IPS-NIHi11 (cell line): Measurements from ENCODE around the gene ARSI.

Experiments
- DNase-seq: peaks from one replicate; pipeline ENCODE4 v3.0.0; 2012; ENCODE audit warnings: mixed read lengths, low spot score

ARSI gene

DNA sequence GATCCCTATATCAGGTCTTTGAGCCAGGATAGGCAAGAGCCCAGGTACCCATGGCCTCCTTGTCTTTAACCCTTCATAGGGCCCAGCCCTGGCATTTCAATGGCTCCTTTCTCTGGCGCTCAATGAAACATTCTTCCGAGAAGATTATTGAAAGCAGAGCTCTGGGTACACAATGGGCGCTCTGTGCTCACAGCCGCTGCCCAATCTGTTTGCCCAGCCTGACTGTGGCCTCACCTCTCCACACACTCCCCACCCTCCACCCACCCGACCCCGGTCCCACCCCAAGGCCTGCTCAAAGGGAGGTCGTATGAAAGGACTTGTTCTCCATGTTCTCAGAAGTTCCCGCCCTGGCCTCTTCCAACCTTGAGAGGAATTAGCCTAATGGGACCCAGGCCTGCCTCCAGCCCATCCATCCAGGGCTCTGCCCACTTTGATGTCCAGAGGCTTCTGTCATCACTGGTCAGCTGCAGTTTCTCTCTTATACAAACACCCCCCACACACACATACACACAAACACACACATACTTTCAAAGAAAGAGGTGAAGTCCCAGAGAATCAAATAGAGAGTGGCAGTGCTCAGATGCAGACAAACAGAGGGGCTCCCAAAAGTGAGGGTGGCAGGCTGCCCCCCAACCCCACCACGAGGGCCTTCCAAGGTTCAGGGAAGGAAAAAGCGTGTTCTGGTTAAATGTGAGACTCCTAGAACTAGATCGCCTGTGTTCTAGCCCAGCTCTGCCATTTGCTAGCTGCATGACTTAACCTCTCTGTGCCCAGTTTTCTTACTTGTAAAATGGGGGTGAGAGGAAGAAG, 5.1 kb upstream of the ARSI start:
- DNase-seq: no peak

DNA sequence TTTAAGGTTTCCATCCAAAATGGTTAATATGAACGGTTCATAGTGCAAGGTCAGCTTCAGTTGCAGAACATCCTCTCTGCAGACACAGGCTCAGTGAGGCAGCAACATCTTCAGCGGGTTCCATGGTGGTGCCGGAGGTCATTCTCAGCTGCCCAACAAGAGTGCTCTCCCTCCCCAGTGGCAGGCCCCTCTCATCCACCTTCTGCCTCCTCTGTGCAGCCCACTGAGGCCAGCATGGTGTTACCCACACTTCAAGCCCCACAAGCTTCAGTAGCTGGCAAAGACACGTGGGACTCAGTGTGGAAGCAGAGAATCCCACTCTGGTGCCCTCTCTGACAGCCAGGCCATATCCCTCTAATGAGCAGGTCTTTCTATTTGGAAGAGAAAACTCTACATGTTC, 4.1 kb upstream of the ARSI start:
- no peak for DNase-seq

DNA sequence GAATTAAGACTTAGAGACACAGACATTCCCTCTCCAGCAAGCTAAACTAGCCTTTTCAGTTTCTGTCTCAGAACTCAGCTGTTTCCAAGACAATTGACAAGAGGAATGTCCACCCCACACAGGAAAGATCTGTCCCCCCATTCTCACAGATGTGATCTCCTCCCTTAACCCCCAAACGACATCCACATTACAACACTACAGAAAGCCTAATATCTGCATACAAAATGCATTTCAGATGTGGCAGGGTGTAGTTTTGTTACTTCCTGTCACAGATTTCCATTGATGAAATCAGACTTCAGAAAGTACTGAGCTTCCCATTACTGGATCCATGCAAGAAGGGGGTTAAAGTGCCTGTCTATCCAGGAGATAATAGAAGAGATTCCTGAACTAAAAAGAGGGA, 2.9 kb upstream of the ARSI start:
- DNase-seq: no peak

DNA sequence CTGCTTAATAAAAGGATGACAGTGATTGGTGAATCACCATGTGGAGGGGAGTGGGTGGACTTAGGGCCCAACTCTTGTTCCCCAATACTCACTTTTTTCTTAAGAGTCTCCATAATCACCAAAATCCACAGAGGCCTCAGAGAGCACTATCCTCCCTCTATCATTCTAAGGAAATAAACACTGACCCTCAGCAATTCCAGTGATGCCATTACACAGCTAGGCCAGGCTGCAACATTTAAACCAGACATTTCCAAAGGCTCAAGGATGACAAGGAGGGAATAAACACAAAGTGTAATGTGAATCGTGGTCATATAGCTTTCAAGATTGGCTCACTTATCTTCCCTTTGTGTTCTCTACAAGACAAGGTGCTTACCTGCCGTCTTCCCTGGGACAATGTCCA, 2.4 kb upstream of the ARSI start:
- no peak for DNase-seq

DNA sequence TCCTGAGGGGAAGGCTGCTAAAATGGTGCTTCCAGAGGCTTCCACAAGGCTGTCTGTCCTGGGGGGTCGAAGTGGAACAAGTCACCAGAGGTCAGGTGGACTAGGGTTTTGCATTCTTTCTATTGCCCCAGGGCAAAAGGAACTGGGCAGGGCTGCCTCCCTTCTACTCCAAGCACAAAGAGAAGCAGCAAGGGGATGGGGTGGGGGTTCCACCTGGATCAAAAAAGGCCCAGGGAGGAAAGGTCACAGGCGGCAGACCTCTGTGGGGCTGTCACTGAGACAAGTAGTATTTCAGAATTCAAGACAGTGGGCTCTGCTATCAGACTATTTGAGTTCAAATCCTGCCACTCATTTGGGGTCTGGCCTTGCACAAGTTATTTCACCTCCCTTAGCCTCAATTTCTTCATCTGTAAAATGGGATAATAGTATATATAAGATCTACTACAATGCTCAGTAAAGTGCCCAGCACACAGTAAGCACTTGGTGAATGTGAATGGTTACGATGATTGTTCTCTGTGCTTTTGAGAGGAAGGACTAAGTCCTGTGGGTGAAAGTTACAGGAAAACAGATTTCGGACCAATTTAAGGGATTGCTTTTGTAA, 1.9 kb upstream of the ARSI start:
- DNase-seq: no peak

DNA sequence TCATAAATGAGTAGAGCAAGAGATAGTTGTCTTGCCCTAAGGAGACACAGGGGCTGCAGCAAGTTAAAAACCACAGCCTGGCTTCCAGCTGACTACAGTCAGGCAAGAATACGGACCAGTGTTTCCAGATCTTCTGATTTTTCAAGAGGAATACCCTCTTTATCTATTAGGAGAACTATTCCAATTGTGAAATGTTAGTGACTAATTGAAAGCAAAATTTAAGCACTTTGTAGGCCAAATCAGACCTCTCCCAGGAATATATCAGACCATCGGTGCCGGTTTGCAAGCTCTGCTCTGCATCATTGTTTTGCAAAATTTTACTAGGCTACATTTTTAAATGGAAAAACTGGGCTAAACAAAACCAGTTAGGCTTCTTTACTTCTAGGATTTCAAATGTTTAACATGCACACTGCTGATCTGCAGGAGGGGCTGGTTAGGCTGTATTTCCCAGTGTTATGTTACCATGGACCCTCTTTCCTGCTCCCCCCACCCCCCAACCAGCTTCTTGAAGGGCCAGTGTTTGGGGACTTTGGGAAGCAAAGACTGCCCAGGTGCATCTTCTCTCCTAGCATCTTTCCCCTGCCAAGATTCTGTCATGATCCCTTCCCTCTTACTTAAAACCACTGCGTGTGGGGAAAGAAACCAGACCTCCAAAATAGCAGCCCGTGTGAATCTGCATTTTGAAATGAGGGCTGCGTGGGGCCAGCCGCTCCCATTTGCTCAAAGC, 1.1 kb upstream of the ARSI start:
- no peak for DNase-seq

DNA sequence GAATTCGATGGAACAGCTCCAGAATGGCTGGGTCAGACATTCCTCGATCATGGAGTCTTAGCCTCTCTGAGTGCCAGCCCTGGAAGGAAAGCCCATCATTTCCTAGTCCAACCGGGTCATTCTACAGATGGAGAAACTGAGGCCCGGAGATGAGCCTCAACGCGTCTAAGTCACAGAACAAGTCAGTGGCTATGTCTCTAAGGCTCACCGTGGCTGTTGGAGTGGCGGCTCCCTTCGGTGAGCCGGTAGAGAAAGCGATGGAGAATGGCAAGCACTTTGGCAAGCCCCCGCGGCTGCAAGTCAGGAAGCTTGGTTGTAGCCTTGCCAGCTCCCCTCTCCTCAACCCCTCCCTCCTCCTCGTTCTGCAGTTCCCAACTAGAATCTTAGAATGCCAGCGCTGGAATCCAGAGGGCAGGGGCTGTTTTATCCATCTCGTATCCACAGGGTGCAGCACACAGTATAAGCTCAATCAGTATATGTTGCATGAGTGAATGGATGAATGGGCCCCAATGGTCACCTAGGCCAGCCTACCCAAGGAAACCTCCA, 438 bp upstream of the ARSI start:
- DNase-seq: no peak

DNA sequence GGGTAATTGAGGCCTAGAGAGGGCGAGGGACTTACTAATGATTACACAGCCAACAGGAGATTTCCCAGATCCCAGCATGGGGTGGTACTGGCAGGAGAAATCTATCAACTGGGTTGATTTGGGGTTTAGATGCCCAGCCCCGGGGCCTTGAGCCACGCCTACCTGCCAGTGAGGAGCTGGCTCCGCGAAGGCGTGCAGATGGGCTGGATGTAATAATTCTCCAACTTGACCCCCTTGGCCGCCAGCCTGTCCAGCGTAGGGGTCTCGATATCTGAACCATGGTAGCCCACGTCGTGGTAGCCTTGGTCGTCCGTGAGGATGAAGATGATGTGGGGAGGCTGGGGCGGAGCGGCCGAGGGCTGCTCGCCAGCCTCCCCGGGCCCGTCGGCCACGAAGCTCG, 804 bp downstream of the ARSI start:
- no peak for DNase-seq

DNA sequence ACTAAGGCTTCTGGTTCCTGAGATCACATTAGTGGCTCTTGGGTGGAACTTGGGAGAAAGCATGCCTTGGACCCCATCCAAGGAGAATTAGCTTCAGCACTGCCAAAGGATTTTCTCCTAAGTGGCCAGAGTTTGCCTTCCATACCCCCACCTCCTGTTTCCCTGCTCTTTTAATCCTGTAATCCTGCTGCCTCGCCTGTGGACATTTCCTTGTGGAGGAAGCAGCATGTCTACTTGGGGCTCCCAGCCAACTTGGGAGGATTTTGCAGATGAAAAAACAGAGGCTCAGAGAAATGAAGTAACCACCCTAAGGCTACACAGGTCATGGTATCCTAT, 1.6 kb downstream of the ARSI start:
- no peak for DNase-seq

DNA sequence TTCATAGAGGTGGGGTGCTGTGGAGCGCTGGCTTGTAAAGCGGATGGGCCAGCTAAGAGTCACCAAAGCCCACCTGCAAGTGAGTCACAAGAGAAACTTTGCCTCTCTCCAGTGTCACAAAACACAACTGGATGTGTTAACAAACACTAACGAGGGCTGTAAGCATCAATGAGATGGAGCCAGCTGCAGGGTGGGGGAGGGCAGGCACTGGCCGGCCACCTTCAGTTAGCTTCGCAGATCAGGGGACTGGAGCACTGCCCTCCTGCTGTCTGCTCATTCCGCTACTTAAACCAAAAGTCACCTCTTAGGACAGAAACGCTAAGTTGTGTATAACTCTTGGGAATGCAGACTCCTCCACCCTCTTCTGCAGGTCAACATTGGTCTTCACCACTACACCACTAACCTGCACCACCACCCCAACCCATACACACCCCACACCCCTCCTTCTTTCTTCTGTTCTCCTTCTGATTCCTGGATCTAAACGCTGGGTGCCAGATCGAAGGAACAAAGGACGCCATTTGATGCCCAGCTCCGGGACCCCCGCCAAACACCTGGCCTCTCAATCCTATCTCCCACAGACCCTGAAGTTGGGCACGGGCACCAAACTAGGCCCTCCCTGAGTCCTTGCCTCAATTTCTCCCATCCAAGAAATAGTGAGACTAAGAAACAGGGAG, 2.1 kb downstream of the ARSI start:
- no peak for DNase-seq

DNA sequence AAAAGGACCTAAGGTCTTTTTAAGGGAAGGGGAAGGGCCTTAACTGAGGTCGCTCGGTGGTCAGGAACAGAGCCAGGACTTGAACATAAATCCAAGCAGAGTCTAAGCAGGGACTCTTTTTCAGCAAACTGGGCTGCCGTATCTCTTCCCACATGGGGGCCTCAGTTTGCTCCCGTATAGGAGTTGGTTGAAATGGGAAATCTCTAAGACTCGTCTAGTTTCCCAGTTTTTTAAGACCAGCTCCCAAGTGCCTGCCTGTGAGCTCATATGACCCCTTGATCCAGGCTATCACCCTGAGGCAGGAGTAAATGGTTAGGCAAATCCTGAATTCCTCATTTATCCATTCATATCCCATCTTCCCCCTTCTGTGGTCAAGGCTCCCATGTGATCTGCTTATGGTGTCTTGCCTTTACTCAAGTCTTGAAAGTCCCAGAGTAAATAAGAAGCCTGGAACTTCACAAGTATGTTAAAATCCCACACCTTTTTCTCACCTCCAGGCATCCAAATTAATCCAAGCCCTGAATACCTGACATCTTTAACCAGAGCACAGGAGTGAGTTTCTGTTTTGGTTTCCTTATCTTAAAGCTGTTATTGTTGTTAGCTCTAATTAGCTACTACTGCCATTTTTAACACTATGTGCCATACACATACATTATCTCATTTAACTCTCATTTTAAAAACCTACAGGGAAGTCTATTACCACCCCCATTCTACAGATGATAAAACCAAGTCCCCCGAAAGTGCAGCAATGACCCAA, 3.0 kb downstream of the ARSI start:
- DNase-seq: no peak

DNA sequence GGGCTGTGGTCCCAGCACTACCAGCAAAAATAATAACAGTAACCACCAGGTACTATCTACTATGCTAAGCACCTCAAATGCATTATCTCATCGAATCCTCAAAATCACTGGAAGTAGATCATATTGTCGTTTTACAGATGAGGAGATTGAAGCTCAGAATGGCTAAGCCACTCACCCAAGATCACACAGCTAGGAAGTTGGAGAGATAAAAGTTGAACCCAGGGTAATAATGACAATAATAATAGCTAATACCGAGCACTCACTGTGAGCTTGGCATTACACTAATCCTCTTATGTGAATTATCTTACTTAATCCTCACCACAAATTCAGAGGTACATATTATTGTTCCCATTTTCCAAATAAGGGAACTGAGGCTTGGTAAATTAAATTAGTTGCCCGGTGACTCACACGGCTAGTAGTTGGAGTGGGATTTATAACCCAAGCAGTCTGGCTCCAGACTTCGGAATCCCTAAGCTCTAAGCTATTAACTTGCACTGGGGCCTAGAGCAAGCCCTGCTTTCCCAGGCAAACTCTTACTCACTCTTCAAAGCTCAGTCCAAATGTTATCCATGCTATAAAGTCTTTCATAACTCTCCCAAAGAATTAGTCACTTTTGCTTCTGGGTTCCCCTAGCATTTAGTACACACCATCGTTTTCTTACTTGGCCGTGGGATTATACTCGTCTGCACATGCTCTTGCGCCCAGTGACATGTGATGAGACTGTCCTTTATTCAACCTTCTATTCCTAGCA, 3.8 kb downstream of the ARSI start:
- no peak for DNase-seq

DNA sequence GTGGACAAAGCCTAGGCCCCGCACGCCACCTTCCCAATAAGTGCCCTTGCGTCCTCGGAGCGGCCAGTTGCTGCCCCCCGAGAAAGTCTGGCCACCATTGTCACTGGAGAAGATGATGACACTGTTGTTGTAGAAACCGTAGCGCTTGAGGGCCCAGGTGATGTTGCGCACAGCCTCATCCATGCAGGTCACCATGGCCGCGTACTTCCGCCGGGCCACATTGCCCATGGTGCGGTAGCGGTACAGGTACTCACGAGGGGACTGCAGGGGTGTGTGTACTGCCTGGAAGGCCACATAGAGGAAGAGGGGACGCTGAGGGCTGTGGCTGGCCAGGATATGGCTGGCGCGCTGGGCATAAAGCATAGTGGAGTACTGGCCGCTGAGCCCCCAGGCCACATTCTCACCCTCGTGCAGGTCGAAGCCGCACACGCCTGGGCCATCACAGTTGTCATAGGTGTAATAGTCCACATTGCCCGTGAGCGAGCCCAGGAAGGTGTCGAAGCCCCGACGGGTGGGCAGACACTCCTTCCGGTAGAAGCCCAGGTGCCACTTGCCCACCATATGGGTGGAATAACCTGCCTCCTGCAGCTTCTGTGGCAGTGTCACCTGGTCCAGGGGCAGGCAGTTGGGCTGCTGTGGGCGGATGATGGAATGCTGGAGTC, 4.6 kb downstream of the ARSI start:
- DNase-seq: no peak

DNA sequence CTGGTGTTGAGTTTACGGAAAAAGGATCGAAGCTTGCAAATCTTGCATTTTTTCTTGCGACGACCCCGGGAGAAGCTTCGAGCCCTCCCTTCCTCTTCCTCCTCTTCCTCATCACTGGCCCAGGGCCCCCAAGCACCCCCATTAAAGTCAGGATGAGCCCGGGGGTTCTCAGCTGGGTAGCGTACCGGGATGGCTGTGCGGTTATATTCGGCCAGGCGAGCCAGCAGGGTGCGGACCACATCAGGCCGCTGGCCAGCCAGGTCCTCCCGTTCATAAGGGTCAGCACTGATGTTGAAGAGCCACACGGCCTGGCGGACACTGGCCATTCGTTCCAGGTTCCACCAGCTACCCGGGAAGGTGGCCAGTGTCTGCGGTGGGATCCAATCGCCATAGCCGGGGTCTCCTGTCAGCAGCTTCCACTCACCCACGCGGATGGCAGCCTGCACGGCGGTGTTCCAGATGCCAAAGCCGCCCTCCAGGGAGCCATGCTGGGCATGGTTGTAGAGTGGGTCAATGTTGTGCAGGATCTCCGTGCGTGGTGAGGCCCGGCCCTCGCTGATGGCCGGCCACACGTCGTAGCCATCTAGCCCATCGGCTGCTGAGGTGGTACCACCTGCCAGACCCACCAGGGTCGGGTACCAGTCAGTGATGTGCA, 5.3 kb downstream of the ARSI start:
- no peak for DNase-seq

DNA sequence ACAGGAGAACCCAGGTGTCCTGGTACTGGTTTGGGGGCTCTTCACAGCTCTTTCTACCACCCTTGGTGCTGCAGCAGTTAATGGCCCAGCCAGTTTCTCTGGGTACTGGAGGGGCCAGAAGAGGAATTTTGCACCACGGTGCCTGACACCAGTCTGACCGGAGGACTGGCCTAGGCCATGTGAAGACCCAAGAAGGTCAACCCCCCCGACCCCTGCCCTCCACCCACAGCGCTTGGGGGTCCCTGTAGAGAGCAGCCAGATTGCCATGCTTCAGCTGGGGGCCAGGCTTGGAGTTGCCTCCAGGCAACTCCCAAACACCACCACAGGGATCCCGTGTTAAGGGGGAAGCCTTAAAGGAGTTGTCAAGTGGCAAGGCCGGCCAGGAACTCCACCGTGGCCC, 6.2 kb downstream of the ARSI start:
- DNase-seq: no peak

DNA sequence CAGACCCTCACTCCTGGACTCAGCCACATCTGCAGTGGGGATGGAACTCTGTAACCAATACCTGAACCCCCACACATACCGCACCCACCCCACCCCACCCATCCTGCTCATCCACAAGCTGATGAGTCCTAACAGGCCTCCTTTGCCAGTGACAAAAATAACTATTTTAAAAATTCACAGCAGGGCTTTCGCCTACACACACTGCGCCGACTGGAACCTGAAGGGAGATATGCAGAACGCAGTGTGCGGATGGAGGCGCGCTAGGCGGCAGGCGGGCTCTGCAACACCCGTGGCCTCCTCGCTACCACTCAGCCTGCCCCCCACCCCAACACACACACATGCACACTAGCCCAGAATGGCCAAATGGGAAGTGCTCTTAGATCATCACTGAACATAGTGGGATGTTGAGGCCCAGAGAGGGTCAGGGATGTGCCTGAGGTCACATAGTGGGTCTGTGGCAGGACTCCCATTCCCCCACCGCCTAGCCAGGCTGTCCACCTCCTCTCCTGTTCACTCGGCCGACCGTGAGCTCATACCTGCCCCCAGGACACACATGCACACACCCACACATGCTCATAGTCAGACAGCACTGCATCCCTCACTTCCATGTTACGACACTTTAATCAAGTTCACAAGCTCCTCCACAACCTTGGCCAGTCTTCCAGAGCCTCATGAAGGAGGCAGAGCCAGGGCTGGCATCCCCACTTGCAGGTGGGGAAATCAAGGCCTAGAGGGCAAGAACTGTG, 6.8 kb downstream of the ARSI start:
- DNase-seq: no peak

DNA sequence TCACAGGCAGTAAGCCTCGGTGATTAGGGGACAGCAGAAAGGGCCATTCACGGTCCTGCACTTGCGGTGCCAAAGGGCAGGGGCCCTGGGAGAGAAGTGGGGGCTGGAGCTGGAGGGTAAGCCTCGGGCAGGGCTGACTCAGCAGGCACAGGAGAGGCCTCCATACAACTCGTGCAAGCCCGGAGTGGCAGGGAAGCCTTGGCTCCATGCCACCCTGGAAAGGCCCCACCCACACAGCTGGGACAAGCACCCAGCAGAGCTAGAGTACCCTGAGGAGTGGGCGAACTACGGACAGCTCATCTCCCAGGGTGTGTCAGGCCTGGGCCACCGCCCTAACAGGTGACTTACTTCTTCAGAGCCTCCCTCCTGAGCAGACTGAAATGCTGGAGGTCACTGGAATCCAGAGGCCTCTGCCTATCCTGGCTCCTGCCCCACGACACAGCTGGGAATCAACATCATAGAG, 7.5 kb downstream of the ARSI start:
- DNase-seq: no peak

DNA sequence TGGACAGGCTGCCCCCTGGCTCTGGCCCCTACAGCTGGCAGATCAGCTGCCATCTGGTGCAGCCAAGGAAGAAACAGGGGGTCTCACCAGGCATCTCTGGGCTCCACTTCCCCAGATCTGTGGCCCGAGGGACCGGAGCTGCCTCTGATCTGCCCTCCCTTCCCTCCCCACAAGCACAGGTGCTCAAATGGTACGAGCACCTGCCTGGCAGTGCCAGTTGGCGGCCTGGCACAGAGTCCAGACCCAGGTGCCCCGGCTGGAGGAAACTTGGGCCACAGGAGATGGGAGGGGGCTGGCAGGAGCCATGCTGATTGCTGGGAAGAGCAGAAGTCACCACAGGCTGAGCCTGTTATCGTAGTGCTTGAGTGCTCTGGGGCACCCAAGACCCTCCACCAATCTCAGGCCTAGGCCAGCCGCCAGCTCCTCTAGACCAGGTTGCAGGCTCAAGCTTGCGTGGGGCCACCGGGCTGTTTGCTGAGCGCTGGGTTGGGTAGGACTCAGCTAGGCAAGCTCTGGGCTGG, 8.1 kb downstream of the ARSI start:
- no peak for DNase-seq
